Measurements from ENCODE around the gene ACTR3. TPM values are rescaled to one million over a fixed set of nuclear protein-coding genes. Genes with fewer than 3 reads are reported as not detected.

Gene ACTR3
- total and polyA plus RNA-seq, 10 of the 15 experiments (the other 5 are each of a cell fraction or from before 2014, with no cell fraction given), result 79.1 to 616 (median 471) TPM

GRCh38 chr2:113910110-113910717, 20.3 kb downstream of the ACTR3 start:
- TF ChIP-seq CHD1 (IDR thresholded peaks at IDR 0.05; ENCODE audit: low read depth, low read length) (no peak), POLR2AphosphoS5 (IDR thresholded peaks at IDR 0.05; ENCODE audit: low read length) (peak; percentile 65; the same call in 1 of the 2 replicates), MEF2A (IDR thresholded peaks at IDR 0.05; ENCODE audit: insufficient read depth, low read depth, low read length) (no peak), ZZZ3 (IDR thresholded peaks at IDR 0.05; ENCODE audit: control insufficient read depth, insufficient read length, low read depth) (no peak), BACH1 (IDR thresholded peaks at IDR 0.05; ENCODE audit: borderline replicate concordance) (no peak)
- Histone ChIP-seq H3K9me3 (replicated peaks; ENCODE audit: control insufficient read depth, insufficient read depth, low read length) (peaks cover 11% of the 10 kb centered on the region), H3K9ac (ENCODE audit: control insufficient read depth, insufficient read depth, low read length) (no peak overlapping the region), H3K36me3 (ENCODE audit: control insufficient read depth in 2 of 2, insufficient read depth in 2 of 2, low read length in 1 of 2) (peaks cover 3 to 23% of the 10 kb centered on the region in 2 experiments; a peak in 2 of 4 replicates), H3K79me2 (ENCODE audit: control insufficient read depth, insufficient read depth, low read length) (peaks cover 95% of the 10 kb centered on the region), H3K27ac (ENCODE audit: control insufficient read depth, insufficient read depth) (no peak overlapping the region), H3K4me3 (no peak overlapping the region), H3K4me1 (ENCODE audit: control insufficient read depth, insufficient read depth, low read length) (peaks cover 4% of the 10 kb centered on the region; the same call in 1 of the 2 replicates), H4K20me1 (ENCODE audit: control insufficient read depth, insufficient read depth) (peaks cover 2% of the 10 kb centered on the region; the same call in 1 of the 2 replicates), H3K4me2 (ENCODE audit: control insufficient read depth, insufficient read depth) (no peak overlapping the region), H2AFZ (ENCODE audit: control insufficient read depth, low read depth, low read length) (no peak overlapping the region), H3K27me3 (replicated peaks in 1 of 2; ENCODE audit: control insufficient read depth in 2 of 2, insufficient read depth in 2 of 2, low read length in 1 of 2) (no peaks in the 10 kb centered on the region)
- RAD21 ChIA-PET (ENCODE audit: unreplicated experiment), result interaction anchor here (1.0 to 3.0 kb wide), 4 partner anchors 11 to 23 kb away, joined by 3 to 24 read pairs (median 5); no protein-coding TSS in a partner anchor
- intact Hi-C loops (cut with micrococcal nuclease; ENCODE audit: unreplicated experiment), result loop anchor here (2.0 kb wide), 1 partner anchor 13 kb away; no protein-coding TSS in a partner anchor
- in situ Hi-C loops (cut with MboI), result no loop called here
- SMC1A ChIA-PET (ENCODE audit: uncharacterized antibody, unreplicated experiment), result interaction anchor here (0.8 to 14.2 kb wide), 10 partner anchors 9 to 153 kb away, joined by 3 to 189 read pairs (median 3); partner anchors contain the start of genes ACTR3 and SLC35F5
- POLR2A ChIA-PET, result interaction anchor here (0.6 to 8.2 kb wide), 5 partner anchors 11 to 119 kb away, joined by 3 to 80 read pairs (median 3); no protein-coding TSS in a partner anchor
- BruUV-seq (replicated peaks), result no TSS peak
- 68% methylated on average over 5 of the region's 5 CpGs for WGBS (ENCODE audit: insufficient coverage, insufficient replicate concordance, low lambda C conversion rate, missing lambda C conversion rate)
- FAIRE-seq (peak; percentile 23), ATAC-seq (peak; percentile 56), DNase-seq (ENCODE audit: low read depth, low spot score) (no peak)
- CTCF ChIA-PET, result interaction anchor here (1.3 to 6.2 kb wide), 2 partner anchors 14 to 55 kb away, joined by 3 to 59 read pairs; no protein-coding TSS in a partner anchor
